Hepatocyte (in vitro differentiated cells): ENCODE results near the gene PEAR1.

Source experiments
- EZH2 ChIP-seq: fragments of 200-600 bp; sonication (generic); IDR thresholded peaks from 2 replicates; pipeline ENCODE4 v1.6.1; 2016; ENCODE audit warnings: antibody characterized with exemption, mild to moderate bottlenecking, borderline replicate concordance
- EZH2phosphoT487 ChIP-seq: fragments of 200-600 bp; sonication (generic); IDR thresholded peaks from one replicate; pipeline ENCODE4 v1.6.1; 2018; ENCODE audit warnings: antibody characterized with exemption, mild to moderate bottlenecking, low read depth, moderate library complexity; ENCODE audit not compliant: unreplicated experiment, severe bottlenecking
- TF ChIP-seq, protein P1 (sequence below): fragments of 200-600 bp; sonication (generic); IDR thresholded peaks from 2 replicates; pipeline ENCODE4 v1.5.1; 2016; ENCODE audit warnings: antibody characterized with exemption, mild to moderate bottlenecking; ENCODE audit not compliant: poor library complexity

DNA sequence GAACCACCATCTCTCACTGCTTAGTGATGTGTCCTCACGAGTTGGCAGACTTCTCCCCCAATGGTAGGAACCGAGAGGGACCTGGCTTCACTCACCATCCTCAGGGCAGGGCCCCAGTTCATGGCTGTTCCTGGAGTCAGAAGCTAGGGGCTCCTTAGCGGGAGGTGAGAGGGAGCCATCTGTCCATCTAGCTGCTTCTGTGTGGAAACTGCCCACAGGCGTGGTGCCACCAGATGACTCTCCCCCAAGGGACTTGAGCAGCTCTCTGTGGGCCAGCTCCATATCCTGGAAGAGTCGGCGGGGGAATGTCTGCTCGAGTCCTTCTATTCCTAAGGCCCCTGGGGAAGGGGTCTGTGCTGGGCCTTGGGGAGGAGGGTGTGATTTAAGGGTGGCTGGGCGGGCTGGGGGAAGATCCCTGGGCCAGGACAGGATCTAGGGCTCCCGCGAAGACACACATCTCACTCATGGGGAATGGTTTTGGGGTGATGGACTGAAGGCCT is 43.3 kb downstream of the PEAR1 start:
- TF ChIP-seq, protein P1, sequence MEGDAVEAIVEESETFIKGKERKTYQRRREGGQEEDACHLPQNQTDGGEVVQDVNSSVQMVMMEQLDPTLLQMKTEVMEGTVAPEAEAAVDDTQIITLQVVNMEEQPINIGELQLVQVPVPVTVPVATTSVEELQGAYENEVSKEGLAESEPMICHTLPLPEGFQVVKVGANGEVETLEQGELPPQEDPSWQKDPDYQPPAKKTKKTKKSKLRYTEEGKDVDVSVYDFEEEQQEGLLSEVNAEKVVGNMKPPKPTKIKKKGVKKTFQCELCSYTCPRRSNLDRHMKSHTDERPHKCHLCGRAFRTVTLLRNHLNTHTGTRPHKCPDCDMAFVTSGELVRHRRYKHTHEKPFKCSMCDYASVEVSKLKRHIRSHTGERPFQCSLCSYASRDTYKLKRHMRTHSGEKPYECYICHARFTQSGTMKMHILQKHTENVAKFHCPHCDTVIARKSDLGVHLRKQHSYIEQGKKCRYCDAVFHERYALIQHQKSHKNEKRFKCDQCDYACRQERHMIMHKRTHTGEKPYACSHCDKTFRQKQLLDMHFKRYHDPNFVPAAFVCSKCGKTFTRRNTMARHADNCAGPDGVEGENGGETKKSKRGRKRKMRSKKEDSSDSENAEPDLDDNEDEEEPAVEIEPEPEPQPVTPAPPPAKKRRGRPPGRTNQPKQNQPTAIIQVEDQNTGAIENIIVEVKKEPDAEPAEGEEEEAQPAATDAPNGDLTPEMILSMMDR = no peak
- no peak for TF ChIP-seq EZH2
- no peak for TF ChIP-seq EZH2phosphoT487
